GM18861 (cell line): ENCODE results near the gene GTF2H2C.
A peak's percentile ranks its signal among the peaks of the same experiment; 100 is the strongest.
"Not testable (repeated sequence)": the region's sequence is repeated elsewhere in the genome, so short reads cannot be mapped to it uniquely, and the experiment has no call there.

Source experiments
- ATAC-seq: cut with Tn5 transposase; IDR thresholded peaks from one replicate; pipeline ENCODE4 v1.9.1; 2021; ENCODE audit not compliant: unreplicated experiment

GTF2H2C gene

DNA sequence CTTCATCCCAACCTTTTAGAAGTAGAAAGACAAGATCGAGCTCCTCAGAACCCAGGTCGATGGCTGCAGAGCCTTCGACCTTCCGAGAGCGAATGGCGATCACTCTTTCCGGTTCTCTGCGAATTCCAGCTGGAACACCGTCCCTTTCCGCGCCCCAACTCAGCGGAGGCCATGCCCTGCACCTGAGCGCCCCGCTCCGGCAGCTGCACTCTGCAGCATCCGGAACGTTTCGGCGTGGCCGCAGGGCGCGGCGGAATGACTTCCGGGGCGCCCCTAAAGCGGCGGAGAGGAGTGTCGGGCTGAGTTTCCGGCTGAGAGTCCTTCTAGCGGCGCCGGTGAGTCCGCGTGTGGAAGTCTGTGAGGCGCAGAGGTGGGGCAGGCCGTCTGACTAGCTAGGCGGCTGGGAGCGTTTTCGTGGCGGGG, at the start of gene GTF2H2C:
Gene GTF2H2C (plus strand): TSS at position 284 of the 423 bp plus-strand sequence. CDS start 4,942 bp downstream, outside the sequence.
- ATAC-seq, result peak; percentile 98

- ATAC-seq, result no peak
Observed at GRCh38 chr5:69510694-69511093, 49.3 kb upstream of the GTF2H2C start.

GRCh38 chr5:69512740-69513260, 47.2 kb upstream of the GTF2H2C start:
- ATAC-seq, result no peak

DNA sequence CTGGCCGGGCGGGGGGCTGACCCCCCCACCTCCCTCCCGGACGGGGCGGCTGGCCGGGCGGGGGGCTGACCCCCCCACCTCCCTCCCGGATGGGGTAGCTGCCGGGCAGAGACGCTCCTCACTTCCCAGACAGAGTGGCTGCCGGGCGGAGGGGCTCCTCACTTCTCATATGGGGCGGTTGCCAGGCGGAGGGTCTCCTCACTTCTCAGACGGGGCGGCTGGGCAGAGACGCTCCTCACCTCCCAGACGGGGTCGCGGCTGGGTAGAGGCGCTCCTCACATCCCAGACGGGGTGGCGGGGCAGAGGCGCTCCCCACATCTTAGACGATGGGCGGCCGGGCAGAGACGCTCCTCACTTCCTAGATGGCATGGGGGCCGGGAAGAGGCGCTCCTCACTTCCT, 44.4 kb upstream of the GTF2H2C start:
- ATAC-seq, result not testable (repeated sequence)

- ATAC-seq, result no peak
Observed at GRCh38 chr5:69516769-69517168, 43.2 kb upstream of the GTF2H2C start.

DNA sequence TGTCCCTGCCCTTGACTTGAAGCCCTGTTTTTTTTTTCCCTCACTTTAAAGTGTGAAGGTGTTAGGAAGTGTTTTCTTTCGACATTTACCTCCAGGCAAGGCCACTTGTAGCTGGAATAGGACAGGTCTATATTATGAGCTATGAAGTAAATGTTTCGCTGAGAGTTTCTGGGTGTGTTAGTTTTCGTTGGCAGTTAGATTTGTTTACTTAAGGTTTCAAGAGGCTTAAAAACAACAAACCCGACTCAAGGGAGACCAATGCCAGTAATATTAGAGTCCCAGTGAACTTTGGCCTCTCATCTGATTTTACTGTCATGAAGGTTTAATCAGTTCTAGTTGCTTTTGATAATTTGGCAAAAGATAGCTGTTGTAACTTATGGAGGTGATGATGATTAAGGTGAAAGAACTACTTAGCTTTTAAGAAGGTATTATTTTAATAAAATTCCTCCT, 42.2 kb upstream of the GTF2H2C start:
- no peak for ATAC-seq

GRCh38 chr5:69519285-69519684, 40.7 kb upstream of the GTF2H2C start:
- no peak for ATAC-seq

DNA sequence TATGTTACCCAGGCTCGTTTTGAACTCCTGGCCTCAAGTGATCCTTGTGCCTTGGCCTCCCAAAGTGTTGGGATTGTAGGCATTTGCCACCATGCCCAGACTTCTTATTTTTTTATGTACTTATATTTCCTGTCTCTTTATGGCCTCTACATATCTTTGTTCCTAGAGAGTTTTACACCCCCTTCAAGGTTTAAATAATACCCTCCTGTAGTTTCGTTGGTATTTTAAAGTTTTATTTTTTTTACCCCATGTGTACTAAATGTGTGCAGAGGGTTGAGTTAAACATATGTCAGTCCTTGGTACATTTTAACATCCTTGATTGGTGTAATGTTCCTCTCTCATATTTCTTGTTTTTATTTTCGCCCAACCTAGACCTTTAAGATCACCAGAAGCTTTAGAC, 38.0 kb upstream of the GTF2H2C start:
- no peak for ATAC-seq

DNA sequence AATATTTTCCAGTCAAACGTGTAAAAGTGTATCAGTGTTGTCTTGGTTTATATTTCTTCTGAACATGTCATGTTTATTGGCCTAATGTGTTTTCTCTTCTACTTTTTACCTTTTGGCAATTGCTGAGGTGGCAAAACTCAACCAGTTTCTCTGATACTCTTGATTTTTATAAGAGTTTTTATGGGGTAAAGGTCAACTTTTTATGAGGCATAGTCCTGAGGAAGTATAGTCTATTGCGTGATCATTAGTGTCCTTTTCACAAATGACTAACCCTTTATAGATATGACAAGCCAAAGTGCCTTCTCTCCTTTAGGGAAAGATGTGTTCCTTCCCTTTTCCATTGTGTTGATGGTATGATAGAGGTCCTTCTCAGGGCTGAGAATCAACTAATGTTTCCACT, 34.5 kb upstream of the GTF2H2C start:
- no peak for ATAC-seq

GRCh38 chr5:69526660-69527059, 33.3 kb upstream of the GTF2H2C start:
- ATAC-seq, result no peak

GRCh38 chr5:69527128-69527770, 32.7 kb upstream of the GTF2H2C start:
- ATAC-seq, result no peak

GRCh38 chr5:69528035-69528434, 32.0 kb upstream of the GTF2H2C start:
- no peak for ATAC-seq

GRCh38 chr5:69528609-69529008, 31.4 kb upstream of the GTF2H2C start:
- ATAC-seq, result no peak

GRCh38 chr5:69530561-69531405, 29.2 kb upstream of the GTF2H2C start:
- no peak for ATAC-seq

DNA sequence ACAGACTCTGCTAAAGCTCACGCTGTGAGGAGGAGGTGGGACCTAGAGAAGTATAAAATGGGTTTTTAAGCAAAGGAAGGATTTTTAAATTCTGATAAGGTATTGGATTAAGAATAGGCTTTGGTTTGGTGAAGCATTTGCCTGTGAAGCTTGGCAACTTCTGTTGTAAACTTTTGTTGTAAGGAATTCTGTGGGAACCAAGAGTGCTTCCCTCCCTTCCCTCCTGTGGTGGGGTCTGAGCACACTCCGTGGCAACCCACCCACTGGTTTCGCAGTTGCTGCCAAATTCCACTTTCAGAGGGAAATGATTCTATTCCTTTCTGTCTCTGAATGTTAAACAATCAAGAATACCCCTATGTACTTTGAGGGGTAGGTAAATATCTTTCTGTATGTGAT, 28.6 kb upstream of the GTF2H2C start:
- ATAC-seq, result no peak

DNA sequence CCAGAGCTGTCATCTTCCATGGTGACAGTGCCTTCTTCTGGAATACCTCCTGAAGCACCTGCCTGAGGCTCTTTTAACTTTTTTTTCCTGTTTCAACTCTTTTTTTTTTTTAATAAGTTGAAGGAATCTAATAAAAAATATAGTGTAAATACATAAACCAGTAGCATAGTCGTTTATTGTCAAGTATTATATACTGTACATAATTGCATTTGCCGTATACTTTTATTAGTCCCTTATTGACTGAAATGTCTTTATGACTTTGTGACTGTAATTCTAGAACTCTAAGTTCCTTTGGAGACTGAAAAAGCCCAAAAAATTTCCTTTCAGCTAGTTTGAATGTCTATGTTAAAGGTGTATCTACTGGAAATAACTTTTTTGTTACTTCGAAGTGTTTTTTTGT, 22.1 kb upstream of the GTF2H2C start:
- ATAC-seq, result not testable (repeated sequence)

- ATAC-seq, result not testable (repeated sequence)
Observed at GRCh38 chr5:69538735-69539134, 21.3 kb upstream of the GTF2H2C start.

- ATAC-seq, result not testable (repeated sequence)
Observed at GRCh38 chr5:69541347-69541746, 18.6 kb upstream of the GTF2H2C start.

DNA sequence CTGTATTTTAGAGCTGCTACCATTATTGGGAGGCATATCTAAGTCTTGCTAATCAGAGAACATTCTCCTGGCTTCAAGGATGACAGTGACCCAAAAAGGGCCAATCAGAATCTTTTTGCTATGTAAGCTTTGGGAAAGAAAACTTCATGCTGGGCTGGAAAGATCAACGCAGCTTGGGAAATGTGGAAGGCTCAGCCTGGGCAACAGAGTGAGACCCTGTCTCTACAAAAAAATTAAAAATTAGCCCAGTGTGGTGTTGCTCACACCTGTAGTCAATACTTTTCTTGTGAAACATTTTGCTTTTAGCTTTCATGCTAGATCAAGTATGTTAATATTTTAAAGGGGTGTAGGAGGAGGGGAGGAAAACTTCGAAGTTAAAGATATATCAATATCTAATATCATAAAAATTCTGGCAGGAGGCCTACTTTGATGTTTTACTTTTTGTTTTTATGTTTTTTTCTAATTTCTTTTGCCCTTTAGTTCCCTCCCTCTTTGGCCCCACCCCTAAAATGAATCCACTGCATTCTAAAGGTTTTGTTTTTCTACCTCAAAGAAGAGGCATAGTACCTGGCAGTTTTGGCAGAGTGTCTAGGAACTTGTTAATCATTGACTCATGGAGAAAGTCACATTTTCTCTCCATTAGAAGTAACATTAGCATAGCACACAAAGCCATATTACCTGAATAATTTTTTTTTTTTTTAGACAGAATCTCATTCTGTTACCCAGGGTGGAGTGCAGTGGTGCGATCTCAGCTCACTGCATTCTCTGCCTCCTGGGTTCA, 17.0 kb upstream of the GTF2H2C start:
- not testable (repeated sequence) for ATAC-seq

GRCh38 chr5:69544602-69545001, 15.4 kb upstream of the GTF2H2C start:
- not testable (repeated sequence) for ATAC-seq
